Measurements from ENCODE around the gene SOS2.
A peak's percentile ranks its signal among the peaks of the same experiment; 100 is the strongest.

The SOS2 gene

GRCh38 chr14:50242566-50243310 lies 11.4 kb upstream of the SOS2 start:
- DNase-seq (ENCODE audit: low read depth in 2 of 2) = no peak
- no peak overlapping the region for H3K4me3 ChIP-seq (replicated peaks in 1 of 2; ENCODE audit: low read depth in 2 of 2, low read length in 2 of 2)
- no peak for TF ChIP-seq CTCF (IDR thresholded peaks at IDR 0.05; ENCODE audit: low read depth, low read length)

- no peak for TF ChIP-seq CTCF (IDR thresholded peaks at IDR 0.05; ENCODE audit: low read depth, low read length)
- DNase-seq (ENCODE audit: low read depth in 2 of 2) = no peak
- H3K4me3 ChIP-seq (replicated peaks in 1 of 2; ENCODE audit: low read depth in 2 of 2, low read length in 2 of 2) = no peak overlapping the region
These were observed 10.7 kb upstream of the SOS2 start for GRCh38 chr14:50242096-50242495.

- no peak for TF ChIP-seq CTCF (IDR thresholded peaks at IDR 0.05; ENCODE audit: low read depth, low read length)
- DNase-seq (ENCODE audit: low read depth in 2 of 2) = no peak
- no peak overlapping the region for H3K4me3 ChIP-seq (replicated peaks in 1 of 2; ENCODE audit: low read depth in 2 of 2, low read length in 2 of 2)
These were observed 6.0 kb upstream of the SOS2 start for GRCh38 chr14:50237427-50237826.

GRCh38 chr14:50233951-50234250 lies 2.5 kb upstream of the SOS2 start:
- no peak overlapping the region for H3K4me3 ChIP-seq (replicated peaks in 1 of 2; ENCODE audit: low read depth in 2 of 2, low read length in 2 of 2)
- DNase-seq (ENCODE audit: low read depth in 2 of 2) = no peak
- TF ChIP-seq CTCF (IDR thresholded peaks at IDR 0.05; ENCODE audit: low read depth, low read length) = no peak

GRCh38 chr14:50233166-50233950 lies 2.0 kb upstream of the SOS2 start:
- DNase-seq (ENCODE audit: low read depth in 2 of 2) = no peak
- no peak for TF ChIP-seq CTCF (IDR thresholded peaks at IDR 0.05; ENCODE audit: low read depth, low read length)
- no peak overlapping the region for H3K4me3 ChIP-seq (replicated peaks in 1 of 2; ENCODE audit: low read depth in 2 of 2, low read length in 2 of 2)

GRCh38 chr14:50232276-50232642 lies 881 bp upstream of the SOS2 start:
- TF ChIP-seq CTCF (IDR thresholded peaks at IDR 0.05; ENCODE audit: low read depth, low read length) = no peak
- H3K4me3 ChIP-seq (replicated peaks in 1 of 2; ENCODE audit: low read depth in 2 of 2, low read length in 2 of 2) = peak overlapping the region; percentile 61 to 83
- no peak for DNase-seq (ENCODE audit: low read depth in 2 of 2)

Data from cardiac fibroblast (primary cell).